CD4-positive, alpha-beta T cell treated with Interleukin-4 for 4 hours (primary cell): ENCODE results near the gene CUX1.
"Not testable (repeated sequence)": the region's sequence is repeated elsewhere in the genome, so short reads cannot be mapped to it uniquely, and the experiment has no call there.

Source experiments
- DNase-seq: peaks from one replicate; pipeline ENCODE4 v3.0.0-alpha.2; 2020

CUX1 gene

DNA sequence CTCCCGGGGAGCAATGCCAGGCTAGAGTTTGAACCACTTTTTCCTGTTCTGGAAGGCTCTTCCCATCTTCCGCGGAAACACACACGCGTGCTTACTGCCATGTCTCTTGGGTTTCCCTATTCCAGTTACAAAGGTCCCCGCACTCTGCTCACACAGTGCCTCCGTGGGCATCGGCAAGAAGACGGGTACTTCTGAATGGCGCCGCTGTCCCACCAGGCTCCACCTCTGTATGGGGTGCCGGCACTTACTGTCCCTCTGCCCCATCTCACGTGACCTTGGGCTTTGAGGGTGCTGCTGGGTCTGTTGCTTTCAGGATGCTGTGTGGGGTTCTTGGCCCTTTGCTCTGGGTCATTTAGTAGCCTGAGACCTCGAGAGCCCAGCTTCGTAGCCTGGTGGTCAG lies 298.5 kb downstream of the CUX1 start:
- no peak for DNase-seq

DNA sequence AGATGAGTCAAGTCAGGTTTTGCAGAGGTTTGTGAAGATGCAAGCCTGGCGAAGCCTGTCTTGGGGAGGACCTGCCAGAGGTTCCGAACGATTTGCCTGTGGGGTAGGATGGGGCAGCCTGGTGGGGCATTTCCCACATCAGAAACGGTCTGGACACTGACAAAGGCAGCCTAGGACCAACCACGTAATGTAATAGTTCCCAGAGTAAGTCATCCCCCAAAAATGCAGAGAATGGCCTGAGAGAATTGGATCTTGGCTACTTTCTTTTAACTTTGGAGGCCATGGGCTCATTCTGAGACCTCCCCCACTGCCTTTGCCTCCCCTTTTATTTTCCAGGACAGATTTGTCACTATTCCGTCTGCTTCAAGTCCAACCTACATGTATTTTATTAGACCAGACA lies 300.3 kb downstream of the CUX1 start:
- DNase-seq = no peak

DNA sequence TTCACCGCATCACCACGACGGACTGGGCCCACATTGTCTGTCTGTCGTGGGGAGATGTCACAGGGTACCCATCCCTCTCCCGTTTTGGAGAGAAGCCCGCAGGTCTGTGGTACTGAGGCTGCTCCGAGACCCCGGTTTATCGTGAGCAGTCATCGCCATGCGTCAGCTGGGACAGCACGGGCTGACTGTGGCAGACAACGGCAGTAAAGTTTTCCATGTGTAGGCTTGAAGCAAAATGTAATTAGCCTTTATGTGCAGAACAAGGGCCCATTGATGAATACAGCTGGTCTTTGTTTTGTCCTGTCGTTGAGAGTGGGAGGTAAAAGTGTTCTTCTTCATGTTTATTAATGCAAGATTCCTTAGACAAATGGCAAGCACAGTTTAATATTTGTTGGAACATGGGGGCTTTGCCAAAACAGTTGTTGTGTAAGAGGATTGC lies 301.8 kb downstream of the CUX1 start:
- DNase-seq = no peak

DNA sequence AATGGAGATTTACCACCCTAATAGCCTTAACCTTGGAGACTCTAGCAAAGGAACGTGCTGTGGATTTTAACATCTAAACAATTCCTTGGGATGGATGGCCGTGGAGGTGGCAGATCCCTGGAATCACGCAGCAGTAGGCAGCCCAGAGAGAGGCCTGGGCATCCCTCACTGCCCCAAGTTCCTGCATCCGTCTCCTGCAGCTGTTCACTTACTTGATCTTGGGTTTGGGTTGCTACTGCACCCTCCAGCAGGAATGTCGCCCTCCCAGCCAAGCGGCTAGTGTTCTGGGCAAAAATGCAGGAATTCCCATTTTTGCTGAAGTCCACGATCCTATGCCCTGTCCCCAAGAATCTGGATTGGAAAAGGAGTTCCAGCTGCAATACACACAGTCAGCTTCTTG lies 302.5 kb downstream of the CUX1 start:
- no peak for DNase-seq

DNA sequence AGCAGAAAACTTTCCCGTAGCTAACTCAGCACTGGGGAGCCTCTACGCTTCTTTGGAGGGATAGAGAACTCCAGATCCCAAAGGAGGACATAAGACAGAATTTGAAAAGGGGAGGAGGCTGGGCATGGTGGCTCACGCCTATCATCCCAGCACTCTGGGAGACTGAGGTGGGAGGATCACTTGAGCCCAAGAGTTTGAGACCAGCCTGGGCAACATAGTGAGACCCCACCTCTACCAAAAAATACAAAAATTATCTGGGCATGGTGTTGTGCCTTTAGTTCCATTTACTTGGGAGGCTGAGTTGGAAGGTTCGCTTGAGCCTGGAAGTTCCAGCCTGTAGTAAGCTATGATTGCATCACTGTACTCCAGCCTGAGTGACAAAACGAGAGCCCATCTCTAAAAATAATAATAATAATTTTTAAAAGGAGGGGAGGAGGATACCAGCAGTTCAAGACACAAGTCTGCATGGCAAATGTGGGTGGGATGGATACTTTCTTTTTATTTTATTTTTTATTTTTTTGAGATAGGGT lies 303.3 kb downstream of the CUX1 start:
- DNase-seq = no peak

DNA sequence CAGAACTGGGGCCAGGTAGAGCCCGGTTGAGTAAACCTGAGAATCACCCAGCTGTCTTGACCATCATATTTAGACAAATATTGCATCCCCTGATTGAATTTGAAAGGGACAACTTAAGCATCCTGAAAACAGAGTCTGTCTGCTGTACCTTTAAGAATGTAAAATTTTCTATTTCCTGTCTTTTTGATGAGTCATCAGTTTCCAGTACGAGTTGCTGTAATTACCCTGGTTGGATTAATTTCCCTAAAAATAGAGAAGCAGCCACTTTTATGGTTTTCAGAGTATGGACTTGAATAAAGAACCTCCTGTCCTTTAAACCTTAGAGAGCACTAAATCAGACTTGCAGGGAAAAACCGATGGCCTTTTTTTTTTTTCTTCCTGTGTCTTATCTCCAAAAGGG lies 304.6 kb downstream of the CUX1 start:
- DNase-seq = peak; percentile 10

DNA sequence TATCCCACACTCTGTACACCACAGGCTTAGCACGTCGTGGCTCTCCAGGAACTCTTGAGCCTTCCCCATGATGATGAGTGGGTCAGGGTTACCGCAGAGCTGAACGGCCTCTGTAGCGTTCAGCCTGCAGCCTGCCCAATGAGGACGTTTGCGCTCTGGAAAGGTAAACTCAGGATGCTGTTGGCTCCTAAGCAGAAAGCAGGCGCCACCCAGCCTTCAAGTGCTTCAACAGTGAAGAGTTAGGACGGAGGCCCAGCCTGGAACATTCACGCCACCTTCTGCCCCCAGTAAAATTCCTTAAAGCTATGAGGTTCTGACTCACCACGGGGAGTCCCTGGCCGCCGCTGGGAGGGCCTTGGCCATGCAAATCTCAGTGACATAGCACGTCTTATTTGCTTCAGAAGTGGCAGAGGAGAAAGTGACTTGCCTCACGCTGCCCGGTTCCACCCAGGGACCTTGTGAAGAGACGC lies 307.7 kb downstream of the CUX1 start:
- DNase-seq = no peak

DNA sequence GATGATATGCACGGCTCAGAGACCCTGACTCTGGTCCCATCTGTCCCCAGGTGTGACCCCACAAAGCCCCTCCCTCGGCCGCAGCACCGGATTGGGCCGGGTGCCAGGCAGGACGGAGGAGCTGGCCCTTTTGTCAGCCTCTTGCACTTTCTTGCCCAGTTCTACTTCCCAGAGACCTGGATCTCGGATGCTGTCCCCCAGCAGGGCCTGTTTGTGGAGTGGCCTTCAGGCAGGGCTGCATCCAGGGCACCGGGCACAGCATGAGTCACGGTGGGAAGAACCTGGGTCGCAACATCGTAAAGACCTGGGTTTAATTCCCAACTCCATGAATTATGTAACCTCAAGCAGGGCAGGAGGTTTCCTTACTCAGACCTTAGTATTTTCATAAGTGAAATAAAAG lies 310.9 kb downstream of the CUX1 start:
- no peak for DNase-seq

DNA sequence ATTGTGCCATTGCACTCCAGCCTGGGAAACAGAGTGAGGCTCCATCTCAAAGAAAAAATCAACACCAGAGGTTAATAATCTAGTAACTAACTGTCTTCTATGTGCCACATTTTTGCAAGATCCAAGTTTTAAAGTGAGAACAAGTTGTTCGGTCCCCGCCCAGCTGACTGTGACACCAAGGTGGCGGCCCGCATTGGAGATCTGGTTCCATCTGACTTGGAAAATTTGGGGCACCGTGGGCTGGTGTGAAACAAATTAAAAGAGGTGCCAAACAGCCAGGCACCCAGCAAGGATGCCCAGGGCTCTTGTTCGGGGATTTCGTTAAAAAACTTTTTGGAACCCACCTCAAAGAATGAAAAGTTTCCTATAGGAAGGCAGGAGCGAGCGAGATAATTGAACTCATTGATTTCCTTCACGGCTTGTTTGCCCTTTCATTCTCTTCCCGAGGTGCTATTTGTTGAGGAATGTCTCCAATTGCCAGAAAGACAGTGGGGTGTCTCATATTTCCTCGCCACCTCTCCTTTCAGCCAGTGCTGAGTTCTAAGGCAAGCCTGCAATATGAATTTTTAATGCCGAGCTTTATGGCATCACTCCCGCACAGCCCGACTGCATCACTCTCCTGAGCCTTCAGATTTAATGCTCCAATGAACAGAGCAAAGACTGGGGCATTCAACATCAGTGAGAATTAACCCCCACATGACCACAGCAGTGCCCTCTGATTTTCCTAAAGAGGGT lies 312.4 kb downstream of the CUX1 start:
- DNase-seq = no peak

DNA sequence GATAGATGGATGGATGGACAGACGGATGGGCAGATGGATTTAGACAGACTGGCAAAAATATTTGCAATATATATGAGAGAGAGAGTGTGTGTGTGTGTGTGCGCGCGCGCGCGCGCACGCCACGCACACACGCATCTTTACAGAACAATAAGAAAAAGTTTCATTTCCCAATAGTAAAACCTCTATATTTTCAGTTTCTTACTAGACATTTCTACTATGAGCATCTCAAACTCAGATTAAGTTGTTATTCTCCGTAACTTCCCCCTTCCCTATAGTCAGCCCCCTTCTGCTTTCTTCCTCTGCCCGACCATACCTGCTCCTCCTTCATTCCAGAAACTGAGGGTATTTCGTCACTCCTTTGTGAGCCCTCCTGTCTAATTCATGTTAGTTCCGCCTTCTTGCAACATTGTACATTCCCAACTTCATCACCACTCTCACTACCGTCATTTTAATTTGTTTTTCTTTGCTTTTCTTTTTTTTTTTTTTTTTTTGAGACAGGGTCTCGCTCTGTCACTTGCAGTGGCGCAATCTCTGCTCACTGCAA lies 314.9 kb downstream of the CUX1 start:
- peak; percentile 14 for DNase-seq

DNA sequence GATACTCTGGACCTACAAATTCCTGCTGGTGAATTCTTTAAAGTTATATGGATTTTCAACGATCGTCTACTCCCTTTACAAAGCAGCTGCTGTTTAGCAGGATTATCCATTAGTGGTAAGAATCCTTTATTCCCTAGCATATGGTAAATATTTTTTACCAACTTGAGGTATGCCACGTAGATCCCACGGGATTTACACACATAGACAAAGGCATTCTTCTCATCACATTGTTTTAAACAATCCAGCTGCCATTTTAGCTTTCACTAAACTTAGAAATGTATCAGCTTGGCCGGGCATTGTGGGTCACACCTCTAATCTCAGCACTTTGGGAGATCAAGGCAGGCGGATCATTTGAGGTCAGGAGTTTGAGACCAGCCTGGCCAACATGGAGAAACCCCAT lies 321.2 kb downstream of the CUX1 start:
- no peak for DNase-seq

DNA sequence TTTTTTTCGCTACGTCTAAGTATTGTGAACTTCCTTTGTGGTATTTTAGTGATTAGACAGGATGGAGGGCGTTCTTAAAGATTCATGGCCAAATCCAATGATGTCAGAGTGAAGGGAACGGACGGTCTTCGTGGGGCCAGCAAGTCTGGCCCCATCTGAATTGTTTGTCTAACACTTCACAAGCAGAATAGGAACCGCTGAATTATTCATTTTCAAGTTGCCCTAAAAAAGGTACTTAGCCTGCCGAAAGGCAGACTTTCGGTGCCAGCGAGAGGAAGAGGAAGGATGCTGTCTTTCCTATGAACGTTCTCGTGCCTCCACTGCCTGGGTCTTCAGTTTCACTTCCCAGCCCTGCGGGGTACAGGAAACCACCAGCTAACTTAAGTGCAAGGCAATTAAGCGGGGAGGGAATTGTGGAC lies 323.5 kb downstream of the CUX1 start:
- DNase-seq = peak; percentile 5

DNA sequence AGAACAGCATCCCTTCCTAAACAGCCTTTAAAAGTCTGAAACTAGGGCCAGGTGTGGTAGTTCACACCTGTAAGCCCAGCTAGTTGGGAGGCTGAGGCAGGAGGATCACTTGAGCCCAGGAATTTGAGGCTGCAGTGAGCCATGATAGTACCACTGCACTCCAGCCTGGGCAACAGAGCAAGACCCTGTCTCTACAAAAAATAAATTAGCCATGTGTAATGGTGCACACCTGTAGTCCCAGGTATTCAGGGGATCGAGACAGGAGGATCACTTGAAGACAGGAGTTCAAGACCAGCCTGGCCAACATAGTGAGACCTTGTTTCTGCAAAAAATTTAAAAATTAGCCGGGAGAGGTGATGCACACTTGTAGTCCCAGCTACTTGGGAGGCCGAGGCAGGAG lies 325.0 kb downstream of the CUX1 start:
- DNase-seq = not testable (repeated sequence)

DNA sequence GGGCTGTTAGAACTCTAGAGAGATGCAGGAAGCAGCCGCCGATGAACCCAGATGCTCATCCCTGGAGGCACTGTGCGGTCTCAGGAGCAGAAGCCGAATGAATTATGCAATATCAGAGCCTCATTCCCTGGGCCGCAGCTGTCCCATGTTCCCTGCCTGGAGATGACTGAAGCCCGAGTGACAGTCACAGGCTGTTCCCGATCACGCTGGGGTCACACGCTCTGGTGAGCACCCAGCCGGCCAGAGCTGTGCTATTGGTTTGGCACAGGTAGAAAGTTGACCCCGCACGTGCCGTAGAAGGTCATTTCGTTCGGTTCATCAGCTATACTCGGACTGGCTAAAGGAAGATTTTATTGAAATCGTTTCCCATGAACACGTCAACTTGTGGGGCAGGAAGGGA lies 328.7 kb downstream of the CUX1 start:
- no peak for DNase-seq

DNA sequence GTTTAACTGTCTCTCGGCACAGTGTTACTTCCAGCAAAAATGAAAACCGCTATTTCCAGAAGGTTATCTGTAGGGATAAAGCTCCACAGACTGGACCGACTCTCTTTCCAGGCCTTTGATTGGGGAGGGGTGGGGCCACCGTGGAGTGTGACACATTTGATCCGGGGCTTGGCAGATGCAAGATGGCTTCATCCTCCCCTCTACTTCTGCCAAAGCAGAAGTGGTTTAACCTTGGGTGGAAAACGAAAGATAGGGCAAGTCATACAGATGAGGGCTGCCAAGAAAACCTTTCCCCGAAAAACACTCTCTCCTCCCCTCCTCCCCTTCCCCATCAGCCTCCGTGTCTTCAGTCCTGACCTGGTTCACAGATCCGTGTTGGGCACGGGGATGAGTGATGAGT lies 329.6 kb downstream of the CUX1 start:
- no peak for DNase-seq

DNA sequence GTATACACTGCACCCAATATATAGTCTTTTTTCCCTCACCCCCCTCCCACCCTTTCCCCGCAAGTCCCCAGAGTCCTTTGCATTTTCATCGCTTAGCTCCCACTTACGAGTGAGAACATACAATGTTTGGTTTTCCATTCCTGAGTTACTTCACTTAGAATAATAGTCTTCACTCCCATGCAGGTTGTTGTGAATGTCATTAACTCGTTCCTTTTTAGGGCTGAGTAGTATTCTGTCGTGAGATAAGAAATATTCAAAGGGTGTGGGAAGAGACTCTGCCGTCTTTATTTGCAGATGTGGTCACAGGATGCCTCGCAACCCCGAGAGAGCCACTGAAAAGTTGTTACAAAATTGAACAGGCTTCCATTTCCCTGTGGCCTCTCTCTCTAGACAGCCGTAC lies 331.4 kb downstream of the CUX1 start:
- DNase-seq = no peak

DNA sequence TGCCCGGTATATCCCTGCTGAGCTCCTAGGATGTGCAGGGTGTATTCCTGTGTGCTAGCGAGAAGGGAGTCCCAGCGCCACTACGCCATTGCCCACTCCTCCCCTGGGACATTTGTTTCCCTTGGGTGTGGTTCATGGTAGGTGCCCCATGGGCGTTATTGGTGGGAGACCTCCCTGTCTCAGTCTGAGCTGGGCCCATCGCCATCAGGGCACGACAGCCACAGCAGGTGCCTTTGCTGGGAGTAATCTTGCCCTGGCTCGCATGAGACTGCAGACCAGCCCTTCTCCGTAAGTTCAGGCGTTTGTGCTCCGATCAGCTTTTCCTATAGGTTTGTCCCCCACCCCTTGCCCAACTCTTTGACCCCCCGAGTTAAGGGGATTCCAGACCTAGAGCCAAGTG lies 332.0 kb downstream of the CUX1 start:
- DNase-seq = no peak

DNA sequence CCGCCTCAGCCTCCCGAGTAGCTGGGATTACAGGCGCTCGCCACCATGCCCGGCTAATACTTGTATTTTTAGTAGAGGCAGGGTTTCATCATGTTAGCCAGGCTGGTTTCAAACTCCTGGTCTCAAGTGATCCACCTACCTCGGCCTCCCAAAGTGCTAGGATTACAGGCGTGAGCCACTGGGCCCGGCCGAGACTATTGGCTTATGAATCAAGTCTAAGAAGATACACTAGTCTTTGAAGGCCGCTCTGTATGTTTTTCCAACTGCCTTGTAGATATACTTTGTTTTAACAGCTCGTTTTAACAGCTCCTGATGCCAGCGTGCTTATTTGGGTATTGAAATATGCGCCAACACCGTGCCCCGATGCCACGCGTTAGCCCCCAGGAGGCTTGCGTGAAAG lies 332.8 kb downstream of the CUX1 start:
- DNase-seq = no peak

DNA sequence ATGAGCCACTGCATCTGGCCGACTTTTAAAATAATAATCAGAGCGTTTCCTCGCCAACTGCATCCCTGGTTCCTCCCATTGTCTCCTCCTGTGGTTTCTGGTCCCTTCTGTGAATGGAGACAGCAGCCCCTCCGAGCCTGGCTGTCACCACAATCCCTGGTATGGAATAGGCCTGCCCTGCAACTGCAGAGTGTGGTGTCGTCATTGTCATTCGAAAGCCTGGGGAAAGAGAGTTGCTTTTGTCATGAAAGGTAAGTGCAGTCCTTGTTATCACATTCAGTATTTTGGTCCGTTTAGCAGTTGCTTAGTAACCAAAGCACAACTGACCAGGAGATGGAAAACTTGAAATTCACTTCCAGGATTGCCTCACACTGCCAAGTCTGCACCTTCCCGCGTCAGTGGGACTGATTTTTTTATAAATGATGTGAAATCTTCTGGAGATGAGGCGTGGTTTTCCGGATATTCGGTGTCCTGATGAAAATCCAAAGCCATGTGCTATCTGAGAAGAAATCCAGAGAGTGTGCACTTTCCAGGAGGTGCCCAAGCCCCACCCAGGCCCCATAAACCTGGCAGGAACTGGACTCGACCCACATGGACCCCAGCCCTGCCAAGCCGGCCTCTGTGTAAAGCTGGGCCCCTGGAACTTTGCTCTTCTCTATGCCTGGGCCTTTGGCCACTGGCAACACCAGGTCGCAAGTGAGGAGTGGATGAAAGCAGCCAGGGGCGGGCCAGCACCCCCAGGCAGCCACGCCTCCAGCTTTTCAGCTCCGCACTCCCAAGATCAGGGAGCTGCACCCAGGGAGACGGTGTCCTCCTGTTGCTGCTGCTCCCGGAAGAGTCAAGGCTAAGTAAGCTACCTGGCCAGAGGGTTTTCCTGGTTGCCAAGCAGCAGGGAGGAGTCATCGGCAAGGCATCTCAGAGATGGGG lies 335.5 kb downstream of the CUX1 start:
- DNase-seq = no peak

DNA sequence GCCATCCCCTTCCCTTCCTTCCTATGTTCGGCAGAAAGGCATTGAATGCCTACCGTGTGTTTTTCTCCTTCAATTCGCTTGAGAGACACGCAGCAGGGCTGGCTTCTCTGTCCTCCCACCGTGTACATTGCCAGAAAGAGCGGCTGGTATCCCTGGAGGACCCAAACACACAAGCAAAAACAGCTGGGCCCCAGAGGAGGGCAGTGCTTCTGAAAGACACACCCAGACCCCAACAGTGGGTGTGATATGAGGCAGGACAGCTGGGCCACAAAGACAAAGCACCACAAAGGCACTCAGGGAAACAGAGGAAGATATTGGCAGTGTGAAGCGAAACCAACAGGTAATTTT lies 336.1 kb downstream of the CUX1 start:
- no peak for DNase-seq

DNA sequence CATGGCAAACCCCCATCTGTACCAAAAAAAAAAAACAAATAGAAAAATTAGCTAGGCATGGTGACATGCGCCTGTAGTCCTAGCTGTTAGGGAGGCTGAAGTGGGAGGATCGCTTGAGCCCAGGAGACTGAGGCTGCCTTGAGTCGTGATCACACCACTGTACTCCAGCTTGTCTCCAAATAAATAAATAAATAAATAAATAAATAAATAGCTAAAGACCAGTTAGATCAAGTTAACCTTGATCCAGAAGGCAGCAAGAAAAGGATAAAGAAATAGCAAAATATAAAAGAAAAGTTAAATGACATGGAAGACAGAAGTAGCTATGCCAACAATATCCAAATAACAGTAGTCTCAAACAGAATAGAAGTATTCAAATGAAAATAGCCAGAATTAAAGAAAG lies 337.0 kb downstream of the CUX1 start:
- no peak for DNase-seq

DNA sequence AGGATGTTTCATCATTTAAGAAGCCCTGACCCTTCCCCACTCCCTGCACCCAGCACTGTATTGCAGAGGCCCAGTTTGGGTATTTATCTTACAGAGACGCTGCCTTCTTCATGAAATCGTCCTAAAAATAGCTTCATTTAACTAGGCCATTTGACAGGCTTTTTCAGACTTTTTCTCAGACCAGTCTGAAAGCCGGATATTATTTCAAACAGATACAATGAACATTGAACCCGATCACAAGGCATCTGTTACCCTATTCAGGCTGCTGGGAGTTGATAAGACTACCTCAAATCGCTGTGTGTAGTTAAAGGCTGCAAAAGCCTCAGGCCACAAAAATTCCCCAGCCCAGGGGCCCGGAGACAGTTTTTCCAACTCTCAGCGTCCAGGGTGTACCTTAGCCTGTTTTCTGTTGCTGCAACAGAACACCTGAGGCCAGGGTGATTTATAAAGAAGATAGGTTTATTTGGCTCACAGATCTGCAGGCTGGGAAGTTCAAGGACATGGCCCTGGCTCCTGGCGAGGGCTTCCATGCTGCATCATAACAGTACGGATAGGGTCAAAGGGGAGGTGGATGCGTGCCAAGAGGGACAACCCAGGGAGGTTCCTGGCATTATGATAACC lies 338.5 kb downstream of the CUX1 start:
- no peak for DNase-seq

DNA sequence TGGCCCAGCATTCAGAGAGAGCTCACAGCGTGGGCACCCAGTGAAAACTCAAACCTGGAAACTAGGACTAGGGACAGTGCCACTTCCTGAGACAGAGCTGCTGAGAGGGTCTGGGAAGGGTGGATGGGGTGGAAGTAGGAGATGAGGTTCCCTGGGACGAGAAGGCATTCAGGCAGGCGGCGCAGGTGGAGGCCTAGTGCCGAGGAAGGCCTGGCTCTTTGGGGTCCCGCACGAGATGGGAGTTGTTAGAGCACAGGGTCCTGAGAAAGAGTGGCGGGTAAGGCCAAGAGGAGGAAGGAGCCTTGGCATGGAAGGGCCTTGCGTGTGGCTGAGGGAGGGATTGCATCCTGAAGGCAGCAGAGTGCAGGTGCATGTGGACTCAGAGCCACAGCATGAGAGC lies 339.4 kb downstream of the CUX1 start:
- no peak for DNase-seq
